Embryonic facial prominence (tissue), 1 donor: Measurements from ENCODE around the gene PHB1.
"Not testable (repeated sequence)": the region's sequence is repeated elsewhere in the genome, so short reads cannot be mapped to it uniquely, and the experiment has no call there.

Source experiments
- DNase-seq: peaks from one replicate; pipeline ENCODE4 v3.0.0-alpha.2; 2016; ENCODE audit errors: extremely low spot score

PHB1 gene

GRCh38 chr17:49381033-49381432, 33.6 kb downstream of the PHB1 start:
- no peak for DNase-seq

- DNase-seq, result no peak
Measured at GRCh38 chr17:49379926-49380325, 34.8 kb downstream of the PHB1 start.

GRCh38 chr17:49378311-49378710, 36.4 kb downstream of the PHB1 start:
- no peak for DNase-seq

GRCh38 chr17:49375544-49375943, 39.1 kb downstream of the PHB1 start:
- DNase-seq, result no peak

GRCh38 chr17:49373115-49373514, 41.6 kb downstream of the PHB1 start:
- no peak for DNase-seq

GRCh38 chr17:49372425-49372824, 42.3 kb downstream of the PHB1 start:
- no peak for DNase-seq

- no peak for DNase-seq
Measured at GRCh38 chr17:49370971-49371834, 43.5 kb downstream of the PHB1 start.

GRCh38 chr17:49369760-49370159, 44.9 kb downstream of the PHB1 start:
- DNase-seq, result no peak

- no peak for DNase-seq
Measured at GRCh38 chr17:49369089-49369488, 45.6 kb downstream of the PHB1 start.

GRCh38 chr17:49365667-49366066, 49.0 kb downstream of the PHB1 start:
- DNase-seq, result no peak

GRCh38 chr17:49365126-49365525, 49.6 kb downstream of the PHB1 start:
- DNase-seq, result not testable (repeated sequence)

GRCh38 chr17:49364119-49364518, 50.6 kb downstream of the PHB1 start:
- no peak for DNase-seq

- DNase-seq, result no peak
Measured at GRCh38 chr17:49363251-49363650, 51.4 kb downstream of the PHB1 start.

- DNase-seq, result no peak
Measured at GRCh38 chr17:49362723-49363117, 52.0 kb downstream of the PHB1 start.

- DNase-seq, result peak; percentile 75
Measured at GRCh38 chr17:49361902-49362722, 52.6 kb downstream of the PHB1 start, which contains the start of gene ZNF652. ZNF652 (minus strand) TSS chr17:49362250; CDS start chr17:49317725, 44,525 bp downstream.

- DNase-seq, result no peak
Measured at GRCh38 chr17:49361129-49361901, 53.4 kb downstream of the PHB1 start.

- DNase-seq, result no peak
Measured at GRCh38 chr17:49360796-49361128, 53.9 kb downstream of the PHB1 start.

- DNase-seq, result no peak
Measured at GRCh38 chr17:49359990-49360795, 54.5 kb downstream of the PHB1 start.

- no peak for DNase-seq
Measured at GRCh38 chr17:49358641-49359247, 55.9 kb downstream of the PHB1 start.

- no peak for DNase-seq
Measured at GRCh38 chr17:49357516-49357915, 57.2 kb downstream of the PHB1 start.

GRCh38 chr17:49356320-49356719, 58.4 kb downstream of the PHB1 start:
- DNase-seq, result no peak
